K562 (cell line): ENCODE results near the gene ATP4B. TPM values are rescaled to one million over a fixed set of nuclear protein-coding genes. Genes with fewer than 3 reads are reported as not detected.

Experiments
- ATAC-seq: fragments of 200-7000 bp; cut with Tn5 transposase; 3 replicates; pipeline ENCODE4 v1.9.1; 2020; ENCODE audit warnings: moderate library complexity
- BruUV-seq: library from RNA; stranded (reverse); fragments of 400-500 nt; replicated peaks from 2 replicates; lab custom pipeline; 2021; lab: Mats Ljungman, UMichigan
- CTCF ChIA-PET: fragments of 300-600 bp; formaldehyde crosslinking; extraction: SDS; loops from one replicate; lab custom pipeline; 2021; ENCODE audit warnings: low intra/inter-chr PET ratio; lab: Yijun Ruan, JAX
- POLR2A ChIA-PET: fragments of 300-600, 350-650 bp; sonication (Branson Sonifier 250); formaldehyde crosslinking; extraction: SDS; loops from one replicate; lab custom pipeline; 2021; ENCODE audit warnings: antibody characterized with exemption, inconsistent platforms; lab: Yijun Ruan, JAX
- DNase-seq, 4 experiments: peaks; one replicate each; pipeline versions ENCODE4 v3.0.0 to v3.0.0-alpha.2; 2011 to 2018; ENCODE audit warnings: low spot score in 3 of 4, mixed read lengths in 3 of 4; ENCODE audit errors: extremely low read depth in 1 of 4
- FAIRE-seq: peaks from 2 replicates; lab custom pipeline; 2011; peaks lifted over from hg19 to GRCh38; lab: Jason Lieb, UNC
- H2AFZ ChIP-seq: 2 replicates; pipeline ENCODE4 v1.6.0; 2011; ENCODE audit warnings: low read depth, low read length, control low read depth, inconsistent platforms
- H3K27ac ChIP-seq: fragments of 200-600 bp; 3 replicates; pipeline ENCODE4 v1.8.0; 2011; ENCODE audit warnings: low read depth, mild to moderate bottlenecking, control low read depth, inconsistent platforms, low read length, moderate library complexity, mixed read lengths; ENCODE audit errors: extremely low read depth
- H3K27me3 ChIP-seq, 2 experiments: fragments of 300-600 bp in 1 of 2; 2 replicates in 1 of 2; 3 replicates in 1 of 2; pipeline versions ENCODE4 v1.6.0 to v1.8.0; 2011; ENCODE audit warnings: inconsistent platforms in 2 of 2, low read length in 2 of 2, mild to moderate bottlenecking in 1 of 2, mixed read lengths in 1 of 2, moderate library complexity in 1 of 2; ENCODE audit not compliant: control insufficient read depth in 2 of 2, insufficient read depth in 2 of 2
- H3K36me3 ChIP-seq: fragments of 300-600 bp; 3 replicates; pipeline ENCODE4 v1.8.0; 2011; ENCODE audit warnings: mild to moderate bottlenecking, low read length, inconsistent platforms; ENCODE audit not compliant: control insufficient read depth, insufficient read depth
- H3K4me1 ChIP-seq, 2 experiments: fragments of 200-600 bp in 1 of 2; replicated peaks in 1 of 2; 2 replicates in 1 of 2; 3 replicates in 1 of 2; pipeline versions ENCODE4 v1.5.1 to v1.8.0; 2011; ENCODE audit warnings: inconsistent platforms in 2 of 2, low read length in 2 of 2, mild to moderate bottlenecking in 1 of 2, mixed read lengths in 1 of 2, moderate library complexity in 1 of 2; ENCODE audit not compliant: control insufficient read depth in 2 of 2, insufficient read depth in 2 of 2
- H3K4me2 ChIP-seq: 2 replicates; pipeline ENCODE4 v1.6.1; 2011; ENCODE audit warnings: low read length, control low read depth, inconsistent platforms, mixed read lengths; ENCODE audit not compliant: insufficient read depth
- H3K4me3 ChIP-seq: fragments of 200-600 bp; sonication (generic), shearing (Covaris generic); 2 replicates; pipeline ENCODE4 v1.5.1; 2016; ENCODE audit warnings: control low read depth, inconsistent platforms
- H3K79me2 ChIP-seq: fragments of 200-600 bp; 3 replicates; pipeline ENCODE4 v1.8.0; 2011; ENCODE audit warnings: low read length, inconsistent platforms; ENCODE audit not compliant: control insufficient read depth, insufficient read depth
- H3K9ac ChIP-seq, 2 experiments: 2 replicates each; pipeline versions ENCODE4 v1.6.0 to v1.6.1; 2011; ENCODE audit warnings: low read depth in 2 of 2, low read length in 2 of 2, control low read depth in 1 of 2, inconsistent platforms in 1 of 2, mild to moderate bottlenecking in 1 of 2, mixed read lengths in 1 of 2; ENCODE audit not compliant: insufficient read depth in 1 of 2
- H3K9me1 ChIP-seq: one replicate; pipeline ENCODE4 v1.6.0; 2011; ENCODE audit warnings: inconsistent platforms, mild to moderate bottlenecking, low read length, moderate library complexity; ENCODE audit not compliant: control insufficient read depth, insufficient read depth
- H3K9me3 ChIP-seq: replicated peaks from 2 replicates; pipeline ENCODE4 v1.5.1; 2011; ENCODE audit warnings: low read depth, low read length, inconsistent platforms; ENCODE audit not compliant: control insufficient read depth, insufficient read depth
- H4K20me1 ChIP-seq: replicated peaks from 2 replicates; pipeline ENCODE4 v1.6.1; 2011; ENCODE audit warnings: low read length, inconsistent platforms, mixed read lengths; ENCODE audit not compliant: control insufficient read depth, insufficient read depth
- C11orf30 ChIP-seq: fragments of 450-650 bp; IDR thresholded peaks from 2 replicates; pipeline ENCODE4 v1.6.1; 2016; ENCODE audit warnings: low read depth, mild to moderate bottlenecking
- DDX20 ChIP-seq: fragments of 450-650 bp; IDR thresholded peaks from 2 replicates; pipeline ENCODE4 v1.6.1; 2016; ENCODE audit warnings: missing genetic modification characterization, low read depth, mild to moderate bottlenecking, missing compliant biosample characterization, moderate library complexity
- ELK1 ChIP-seq: sonication (generic); formaldehyde crosslinking; IDR thresholded peaks from 2 replicates; pipeline ENCODE4 v1.8.1; 2022; ENCODE audit warnings: missing genetic modification reagents
- FOS ChIP-seq: IDR thresholded peaks from 3 replicates; pipeline ENCODE4 v1.6.1; 2011; ENCODE audit not compliant: insufficient read length; ENCODE audit errors: extremely low read depth
- GABPB2 ChIP-seq: fragments of 250-450 bp; sonication (Bioruptor Pico); conservative IDR thresholded peaks from 2 replicates; pipeline ENCODE4 v1.5.1; 2021; ENCODE audit warnings: mild to moderate bottlenecking
- HNRNPL ChIP-seq: fragments of 200-400 bp; formaldehyde crosslinking; IDR thresholded peaks from 2 replicates; pipeline ENCODE4 v1.6.1; 2017; ENCODE audit warnings: low read depth, mild to moderate bottlenecking, low read length
- KLF6 ChIP-seq: fragments of 250-450 bp; sonication (Bioruptor Pico); IDR thresholded peaks from 2 replicates; pipeline ENCODE4 v1.4.0; 2020; ENCODE audit warnings: mild to moderate bottlenecking, moderate library complexity, borderline replicate concordance
- LCOR ChIP-seq: sonication (generic); formaldehyde crosslinking; IDR thresholded peaks from 2 replicates; pipeline ENCODE4 v1.8.0; 2022; ENCODE audit warnings: mild to moderate bottlenecking, missing genetic modification reagents
- MITF ChIP-seq: IDR thresholded peaks from 2 replicates; pipeline ENCODE4 v1.6.1; 2014; ENCODE audit warnings: antibody characterized with exemption
- SMAD3 ChIP-seq: fragments of 450-650 bp; formaldehyde crosslinking; conservative IDR thresholded peaks from 2 replicates; pipeline ENCODE4 v1.4.0; 2020; ENCODE audit warnings: mild to moderate bottlenecking
- SP1 ChIP-seq: sonication (generic); formaldehyde crosslinking; IDR thresholded peaks from 2 replicates; pipeline ENCODE4 v1.8.1; 2022; ENCODE audit warnings: mild to moderate bottlenecking, missing genetic modification reagents
- TBP ChIP-seq: optimal IDR thresholded peaks from 2 replicates; pipeline ENCODE3; 2011; ENCODE audit warnings: low read depth, low read length, improper control_type of control experiment
- ZNF197 ChIP-seq: fragments of 200-800 bp; sonication (Bioruptor generic); IDR thresholded peaks from 2 replicates; pipeline ENCODE4 v1.6.1; 2016; ENCODE audit warnings: low read depth, missing genetic modification characterization, missing compliant biosample characterization
- ZNF232 ChIP-seq: sonication (generic); formaldehyde crosslinking; IDR thresholded peaks from 2 replicates; pipeline ENCODE4 v1.8.0; 2022; ENCODE audit warnings: mild to moderate bottlenecking, missing genetic modification reagents
- WGBS: fragments of 100-300 bp; shearing (Covaris generic); methylation state at CpG from one replicate; pipeline ENCODE4 v1.1.6; 2016; ENCODE audit warnings: low coverage, mixed read lengths; ENCODE audit not compliant: insufficient coverage; ENCODE audit errors: missing lambda C conversion rate; 5-methylcytosine and 5-hydroxymethylcytosine counted together
- in situ Hi-C: fragments of 300-500 bp; cut with MboI; formaldehyde crosslinking; loops from 4 replicates; pipeline ENCODE4 v1.15.0; 2018; ENCODE audit warnings: inconsistent platforms, mixed read lengths
- intact Hi-C: fragments of 100-400 bp; cut with micrococcal nuclease; formaldehyde crosslinking; loops from 2 replicates; pipeline ENCODE4 v1.14.2; 2022
- polyA plus RNA-seq, 8 experiments: library from polyadenylated mRNA; depleted of rRNA in 4 of 8; stranded (reverse) in 5 of 8; unstranded in 3 of 8; fragments of >200 nt; fragmentation: Nextera tagmentation in 2 of 8; fragmentation: Illumina TruSeq in 1 of 8; extraction: Ambion mirVana in 2 of 8; extraction: Trizol in 1 of 8; gene quantifications; 2 replicates each; pipeline versions ENCODE4 v1.2.1 to v1.2.3, GENCODE V29; 2011 to 2014; ENCODE audit warnings: inconsistent platforms in 1 of 8, missing spikeins in 1 of 8
- total RNA-seq, 7 experiments: library from RNA; depleted of rRNA in 6 of 7; stranded (reverse); fragments of >200 nt in 6 of 7; fragmentation: Illumina TruSeq in 2 of 7; extraction: Trizol in 2 of 7; gene quantifications; 2 replicates each; pipeline versions ENCODE4 v1.2.1 to v1.2.3, GENCODE V29; 2011 to 2021; ENCODE audit warnings: low replicate concordance in 1 of 7
- TF ChIP-seq, protein P1 (sequence below): fragments of 450-650 bp; formaldehyde crosslinking; IDR thresholded peaks from 2 replicates; pipeline ENCODE4 v1.4.0; 2022; ENCODE audit warnings: mild to moderate bottlenecking, moderate library complexity
- TF ChIP-seq, protein P2 (sequence below): sonication (generic); formaldehyde crosslinking; IDR thresholded peaks from 2 replicates; pipeline ENCODE4 v1.8.0; 2022; ENCODE audit warnings: mild to moderate bottlenecking, low read depth, missing genetic modification reagents

The ATP4B gene
- total and polyA plus RNA-seq, 9 of the 15 experiments (the other 6 are each of a cell fraction or from before 2014, with no cell fraction given): not detected

- TF ChIP-seq, protein P1, sequence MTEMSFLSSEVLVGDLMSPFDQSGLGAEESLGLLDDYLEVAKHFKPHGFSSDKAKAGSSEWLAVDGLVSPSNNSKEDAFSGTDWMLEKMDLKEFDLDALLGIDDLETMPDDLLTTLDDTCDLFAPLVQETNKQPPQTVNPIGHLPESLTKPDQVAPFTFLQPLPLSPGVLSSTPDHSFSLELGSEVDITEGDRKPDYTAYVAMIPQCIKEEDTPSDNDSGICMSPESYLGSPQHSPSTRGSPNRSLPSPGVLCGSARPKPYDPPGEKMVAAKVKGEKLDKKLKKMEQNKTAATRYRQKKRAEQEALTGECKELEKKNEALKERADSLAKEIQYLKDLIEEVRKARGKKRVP (CRISPR knock-in tag): no peak
Observed at GRCh38 chr13:113621046-113621445, 37.0 kb downstream of the ATP4B start (continued).

DNA sequence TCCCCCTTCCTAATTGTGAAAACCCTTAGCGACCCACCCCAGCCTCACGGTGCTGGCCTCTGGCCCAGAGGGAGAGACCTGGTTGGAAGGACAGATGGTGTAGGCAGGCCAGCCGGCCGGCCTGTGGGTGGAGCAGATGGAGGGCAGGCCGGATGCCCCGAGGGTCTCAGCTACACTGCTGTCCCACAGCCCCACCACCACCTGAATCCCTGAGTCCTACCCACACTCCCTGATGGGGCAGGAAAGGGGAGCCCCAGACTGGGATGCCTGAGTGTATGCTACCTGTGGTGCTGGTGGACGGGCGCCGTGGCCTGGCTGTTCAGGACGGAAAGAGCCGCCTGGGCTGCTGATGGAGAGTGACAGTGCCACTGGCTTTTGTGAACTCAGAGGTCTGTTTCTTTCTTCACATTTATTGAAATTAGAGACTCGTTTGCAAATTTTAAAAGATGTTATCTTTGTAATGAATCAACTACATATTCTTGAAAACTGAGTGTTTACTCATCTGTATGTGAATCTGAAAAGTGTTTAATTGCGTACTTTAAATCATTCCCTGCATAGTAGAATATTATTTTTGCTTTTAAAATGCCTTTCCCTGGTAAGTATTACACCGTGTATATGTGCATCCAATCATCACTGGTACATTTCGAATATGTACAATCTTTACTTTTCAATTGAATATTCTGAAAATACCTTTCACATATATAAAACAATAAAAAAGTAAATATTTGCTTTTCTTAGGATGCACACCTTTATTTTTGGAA, 37.8 kb downstream of the ATP4B start:
- Histone ChIP-seq H3K9me3 (no peaks in the 10 kb centered on the region), H3K27me3 (no peaks in the 10 kb centered on the region), H3K79me2 (peaks cover 59% of the 10 kb centered on the region), H3K9ac (no peak overlapping the region), H3K27ac (no peak overlapping the region), H2AFZ (no peak overlapping the region), H3K9me1 (no peaks in the 10 kb centered on the region), H4K20me1 (no peaks in the 10 kb centered on the region; the same call in 1 of the 2 replicates), H3K36me3 (peaks cover 63% of the 10 kb centered on the region; the same call in 2 of the 3 replicates), H3K4me1 (peaks cover 0 to 5% of the 10 kb centered on the region in 2 experiments; a peak in 2 of 5 replicates), H3K4me2 (no peak overlapping the region), H3K4me3 (no peak overlapping the region)
- no peak for DNase-seq
- intact Hi-C loops: no loop called here
- no peak for FAIRE-seq
- POLR2A ChIA-PET: no interaction called here
- CTCF ChIA-PET: no interaction called here
- 91% methylated on average over 7 of the region's 15 CpGs for WGBS
- no TSS peak for BruUV-seq
- in situ Hi-C loops: no loop called here
- ATAC-seq: no peak
- TF ChIP-seq KLF6 (no peak), SP1 (CRISPR knock-in tag) (no peak), ZNF232 (CRISPR knock-in tag) (no peak), LCOR (CRISPR knock-in tag) (no peak), HNRNPL (no peak), TBP (no peak), MITF (no peak), ELK1 (CRISPR knock-in tag) (no peak), GABPB2 (no peak), FOS (no peak), SMAD3 (CRISPR knock-in tag) (no peak), ZNF197 (CRISPR knock-in tag) (no peak), C11orf30 (no peak), DDX20 (tag) (no peak)
- TF ChIP-seq, protein P2, sequence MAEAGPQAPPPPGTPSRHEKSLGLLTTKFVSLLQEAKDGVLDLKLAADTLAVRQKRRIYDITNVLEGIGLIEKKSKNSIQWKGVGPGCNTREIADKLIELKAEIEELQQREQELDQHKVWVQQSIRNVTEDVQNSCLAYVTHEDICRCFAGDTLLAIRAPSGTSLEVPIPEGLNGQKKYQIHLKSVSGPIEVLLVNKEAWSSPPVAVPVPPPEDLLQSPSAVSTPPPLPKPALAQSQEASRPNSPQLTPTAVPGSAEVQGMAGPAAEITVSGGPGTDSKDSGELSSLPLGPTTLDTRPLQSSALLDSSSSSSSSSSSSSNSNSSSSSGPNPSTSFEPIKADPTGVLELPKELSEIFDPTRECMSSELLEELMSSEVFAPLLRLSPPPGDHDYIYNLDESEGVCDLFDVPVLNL (CRISPR knock-in tag): no peak
